Measurements from ENCODE around the gene CCDC66.
"Not testable (repeated sequence)": the region's sequence is repeated elsewhere in the genome, so short reads cannot be mapped to it uniquely, and the experiment has no call there.

The CCDC66 gene

GRCh38 chr3:56557831-56558170 is 826 bp downstream of the CCDC66 start:
- TF ChIP-seq, protein P1, sequence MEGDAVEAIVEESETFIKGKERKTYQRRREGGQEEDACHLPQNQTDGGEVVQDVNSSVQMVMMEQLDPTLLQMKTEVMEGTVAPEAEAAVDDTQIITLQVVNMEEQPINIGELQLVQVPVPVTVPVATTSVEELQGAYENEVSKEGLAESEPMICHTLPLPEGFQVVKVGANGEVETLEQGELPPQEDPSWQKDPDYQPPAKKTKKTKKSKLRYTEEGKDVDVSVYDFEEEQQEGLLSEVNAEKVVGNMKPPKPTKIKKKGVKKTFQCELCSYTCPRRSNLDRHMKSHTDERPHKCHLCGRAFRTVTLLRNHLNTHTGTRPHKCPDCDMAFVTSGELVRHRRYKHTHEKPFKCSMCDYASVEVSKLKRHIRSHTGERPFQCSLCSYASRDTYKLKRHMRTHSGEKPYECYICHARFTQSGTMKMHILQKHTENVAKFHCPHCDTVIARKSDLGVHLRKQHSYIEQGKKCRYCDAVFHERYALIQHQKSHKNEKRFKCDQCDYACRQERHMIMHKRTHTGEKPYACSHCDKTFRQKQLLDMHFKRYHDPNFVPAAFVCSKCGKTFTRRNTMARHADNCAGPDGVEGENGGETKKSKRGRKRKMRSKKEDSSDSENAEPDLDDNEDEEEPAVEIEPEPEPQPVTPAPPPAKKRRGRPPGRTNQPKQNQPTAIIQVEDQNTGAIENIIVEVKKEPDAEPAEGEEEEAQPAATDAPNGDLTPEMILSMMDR (IDR thresholded peaks at IDR 0.05; ENCODE audit: control extremely low read depth, extremely low read depth, low read depth, missing control alignments), result no peak
- DNase-seq (ENCODE audit: extremely low spot score), result no peak
- POLR2A ChIA-PET, result no interaction called here
- CTCF ChIA-PET, result interaction anchor here (1.0 to 1.3 kb wide), 2 partner anchors 51 to 405 kb away, joined by 3 read pairs; no protein-coding TSS in a partner anchor

GRCh38 chr3:56573501-56573900 is 16.5 kb downstream of the CCDC66 start:
- DNase-seq (ENCODE audit: extremely low spot score), result no peak
- ChIA-PET POLR2A (no interaction called here), CTCF (no interaction called here)
- TF ChIP-seq, protein P1 (IDR thresholded peaks at IDR 0.05; ENCODE audit: control extremely low read depth, extremely low read depth, low read depth, missing control alignments), result no peak

DNA sequence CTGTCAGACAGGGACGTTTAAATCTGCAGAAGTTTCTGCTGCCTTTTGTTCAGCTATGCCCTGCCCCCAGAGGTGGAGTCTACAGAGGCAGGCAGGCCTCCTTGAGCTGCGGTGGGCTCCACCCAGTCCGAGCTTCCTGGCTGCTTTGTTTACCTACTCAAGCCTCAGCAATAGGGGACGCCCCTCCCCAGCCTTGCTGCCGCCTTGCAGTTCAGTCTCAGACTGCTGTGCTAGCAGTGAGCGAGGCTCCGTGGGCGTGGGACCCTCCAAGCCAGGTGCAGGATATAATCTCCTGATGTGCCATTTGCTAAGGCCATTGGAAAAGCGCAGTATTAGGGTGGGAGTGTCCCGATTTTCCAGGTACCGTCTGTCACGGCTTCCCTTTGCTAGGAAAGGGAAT is 25.0 kb downstream of the CCDC66 start:
- CTCF ChIA-PET; POLR2A ChIA-PET; DNase-seq (ENCODE audit: extremely low spot score): not testable (repeated sequence)

DNA sequence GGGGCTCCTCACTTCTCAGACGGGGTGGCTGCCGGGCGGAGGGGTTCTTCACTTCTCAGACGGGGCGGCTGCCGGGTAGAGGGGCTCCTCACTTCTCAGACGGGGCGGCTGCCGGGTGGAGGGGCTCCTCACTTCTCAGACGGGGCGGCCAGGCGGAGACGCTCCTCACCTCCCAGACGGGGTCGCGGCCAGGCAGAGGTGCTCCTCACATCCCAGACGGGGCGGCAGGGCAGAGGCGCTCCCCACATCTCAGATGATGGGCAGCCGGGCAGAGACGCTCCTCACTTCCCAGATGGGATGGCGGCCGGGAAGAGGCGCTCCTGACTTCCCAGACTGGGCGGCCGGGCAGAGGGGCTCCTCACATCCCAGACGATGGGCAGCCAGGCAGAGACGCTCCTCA is 27.3 kb downstream of the CCDC66 start:
- DNase-seq (ENCODE audit: extremely low spot score); POLR2A ChIA-PET; CTCF ChIA-PET: not testable (repeated sequence)

DNA sequence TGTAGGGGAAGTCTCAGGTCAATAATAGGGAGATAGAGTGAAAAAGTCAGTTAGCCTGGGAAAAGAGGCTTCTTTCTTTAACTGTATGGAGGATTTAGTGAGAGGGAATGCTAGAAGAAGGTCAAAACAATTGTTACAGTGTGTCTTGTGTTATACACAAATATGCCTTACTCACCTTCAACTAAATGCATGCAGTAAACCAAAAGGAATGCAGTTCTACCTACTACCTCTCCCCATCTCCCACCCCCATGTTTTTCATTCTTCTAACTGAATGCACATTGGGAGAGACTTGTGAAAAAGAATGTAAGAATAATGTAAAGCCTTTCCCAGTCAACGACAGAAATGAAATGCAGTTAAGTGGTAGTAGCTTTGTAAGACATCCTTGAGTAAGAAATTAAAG is 33.8 kb downstream of the CCDC66 start:
- POLR2A ChIA-PET, result interaction anchor here (0.7 kb wide), 1 partner anchor 28 kb away, joined by 3 read pairs; no protein-coding TSS in a partner anchor
- DNase-seq (ENCODE audit: extremely low spot score), result no peak
- TF ChIP-seq, protein P1 (IDR thresholded peaks at IDR 0.05; ENCODE audit: control extremely low read depth, extremely low read depth, low read depth, missing control alignments), result no peak
- CTCF ChIA-PET, result no interaction called here

DNA sequence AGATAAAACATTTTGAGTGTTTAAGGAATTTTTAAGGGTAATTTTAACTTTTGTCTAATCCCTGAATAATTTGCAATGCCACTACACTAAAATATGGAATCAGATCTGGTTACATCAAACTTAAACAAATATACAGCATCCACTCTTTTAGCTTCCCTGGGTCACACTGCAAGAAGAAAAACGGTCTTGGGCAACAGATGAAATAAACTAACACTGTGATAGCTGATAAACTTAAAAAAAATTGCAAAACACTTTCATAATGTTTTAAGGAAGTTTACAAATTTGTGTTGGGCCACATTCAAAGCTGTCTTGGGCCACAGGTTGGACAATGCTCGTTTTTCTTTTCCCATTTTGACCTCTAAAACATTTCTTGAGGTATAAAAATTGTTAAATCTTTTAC is 34.3 kb downstream of the CCDC66 start:
- DNase-seq (ENCODE audit: extremely low spot score), result no peak
- CTCF ChIA-PET, result no interaction called here
- POLR2A ChIA-PET, result no interaction called here
- TF ChIP-seq, protein P1 (IDR thresholded peaks at IDR 0.05; ENCODE audit: control extremely low read depth, extremely low read depth, low read depth, missing control alignments), result no peak

DNA sequence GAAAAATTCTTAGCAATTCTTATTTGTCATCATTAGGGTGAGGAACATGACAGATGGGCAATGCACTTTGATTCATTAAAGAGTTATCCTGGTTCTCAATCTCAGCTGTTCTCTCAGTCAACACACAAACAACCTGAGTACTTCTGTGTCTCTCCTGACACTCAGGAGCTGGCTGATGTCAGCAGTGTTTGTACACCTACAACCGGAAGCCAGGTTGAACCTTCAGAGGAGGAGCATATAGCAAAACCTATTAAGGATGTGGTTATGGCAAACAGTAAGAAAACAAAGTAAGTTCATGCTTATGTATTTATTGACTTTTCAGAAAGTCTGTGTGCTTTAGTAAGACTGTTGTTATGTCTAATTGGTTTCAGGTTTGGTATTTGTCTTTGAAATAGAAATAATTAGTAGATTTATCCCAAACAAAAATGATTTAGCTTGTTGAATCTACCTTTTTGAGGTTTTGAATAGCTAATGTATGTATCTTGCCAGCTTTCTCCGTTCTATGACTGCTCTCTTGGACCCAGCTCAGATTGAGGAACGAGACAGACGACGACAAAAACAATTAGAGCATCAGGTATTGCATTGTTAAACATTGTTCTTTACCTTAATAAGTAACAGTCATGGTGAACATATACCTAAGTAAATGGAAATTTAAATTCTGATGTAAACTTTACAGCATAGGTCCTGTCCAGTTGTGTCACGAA is 36.6 kb downstream of the CCDC66 start:
- no peak for DNase-seq (ENCODE audit: extremely low spot score)
- POLR2A ChIA-PET, result no interaction called here
- CTCF ChIA-PET, result interaction anchor here (1.4 kb wide), 1 partner anchor 8 kb away, joined by 3 read pairs; no protein-coding TSS in a partner anchor
- TF ChIP-seq, protein P1 (IDR thresholded peaks at IDR 0.05; ENCODE audit: control extremely low read depth, extremely low read depth, low read depth, missing control alignments), result no peak
